Posterior cingulate gyrus (tissue), 11 donors: ENCODE results near the gene ADGRG6.

Experiments used
- DNase-seq, 10 donors: peaks; one replicate each; pipeline versions ENCODE4 v3.0.0 to v3.0.0-alpha.2; 2020 to 2021; ENCODE audit warnings: mixed read lengths in 3 of 10
- intact Hi-C: fragments of 100-400 bp; cut with DNase I; formaldehyde crosslinking; loops from one replicate; pipeline ENCODE4 v1.15.1; 2023

ADGRG6 gene

GRCh38 chr6:142373268-142374090 lies 71.7 kb downstream of the ADGRG6 start:
- no peak for DNase-seq
- intact Hi-C loops, result no loop called here

GRCh38 chr6:142374091-142374770 lies 72.4 kb downstream of the ADGRG6 start:
- DNase-seq, result no peak
- intact Hi-C loops, result no loop called here

- no peak for DNase-seq
- intact Hi-C loops, result no loop called here
These were observed 73.3 kb downstream of the ADGRG6 start for GRCh38 chr6:142374965-142375733.

- intact Hi-C loops, result no loop called here
- no peak for DNase-seq
These were observed 74.3 kb downstream of the ADGRG6 start for GRCh38 chr6:142376115-142376514.

- DNase-seq, result peak in 2 of 10 donors; percentile 78 to 79
- intact Hi-C loops, result no loop called here
These were observed 75.1 kb downstream of the ADGRG6 start for GRCh38 chr6:142376800-142377496.

- intact Hi-C loops, result no loop called here
These were observed 75.7 kb downstream of the ADGRG6 start for GRCh38 chr6:142377497-142377848.

GRCh38 chr6:142378138-142378875 lies 76.5 kb downstream of the ADGRG6 start:
- intact Hi-C loops, result no loop called here
- no peak for DNase-seq

More at GRCh38 chr6:142377497-142377848, 75.7 kb downstream of the ADGRG6 start:
- DNase-seq, result no peak

GRCh38 chr6:142380626-142381025 lies 78.8 kb downstream of the ADGRG6 start:
- peak in 1 of 10 donors; percentile 66 for DNase-seq
- intact Hi-C loops, result no loop called here

- DNase-seq, result no peak
- intact Hi-C loops, result no loop called here
These were observed 79.4 kb downstream of the ADGRG6 start for GRCh38 chr6:142381181-142381580.

GRCh38 chr6:142381845-142382378 lies 80.1 kb downstream of the ADGRG6 start:
- intact Hi-C loops, result no loop called here

GRCh38 chr6:142384519-142385254 lies 82.9 kb downstream of the ADGRG6 start:
- DNase-seq, result no peak
- intact Hi-C loops, result no loop called here

More at GRCh38 chr6:142381845-142382378, 80.1 kb downstream of the ADGRG6 start:
- DNase-seq, result no peak

- no peak for DNase-seq
- intact Hi-C loops, result no loop called here
These were observed 83.5 kb downstream of the ADGRG6 start for GRCh38 chr6:142385352-142385751.

GRCh38 chr6:142386657-142387056 lies 84.8 kb downstream of the ADGRG6 start:
- DNase-seq, result peak in 1 of 10 donors; percentile 52
- intact Hi-C loops, result no loop called here

GRCh38 chr6:142387997-142388815 lies 86.4 kb downstream of the ADGRG6 start:
- intact Hi-C loops, result loop anchor here (2.0 kb wide), 1 partner anchor 241 kb away; the partner anchor contains the start of genes NMBR and VTA1
- no peak for DNase-seq

GRCh38 chr6:142395266-142395665 lies 93.5 kb downstream of the ADGRG6 start:
- intact Hi-C loops, result no loop called here
- no peak for DNase-seq

- intact Hi-C loops, result no loop called here
- no peak for DNase-seq
These were observed 94.0 kb downstream of the ADGRG6 start for GRCh38 chr6:142395768-142396231.

- DNase-seq, result no peak
These were observed 96.5 kb downstream of the ADGRG6 start for GRCh38 chr6:142398353-142398752.

GRCh38 chr6:142399739-142400138 lies 97.9 kb downstream of the ADGRG6 start:
- DNase-seq, result no peak
- intact Hi-C loops, result no loop called here

More at GRCh38 chr6:142398353-142398752, 96.5 kb downstream of the ADGRG6 start:
- intact Hi-C loops, result no loop called here
